Kidney glomerular epithelial cell (primary cell): Measurements from ENCODE around the gene CMTM7.
A peak's percentile ranks its signal among the peaks of the same experiment; 100 is the strongest.
"Not testable (repeated sequence)": the region's sequence is repeated elsewhere in the genome, so short reads cannot be mapped to it uniquely, and the experiment has no call there.

Experiments used
- DNase-seq: peaks from one replicate; lab custom pipeline; 2025; lab: John Stamatoyannopoulos, UW

Gene CMTM7

DNA sequence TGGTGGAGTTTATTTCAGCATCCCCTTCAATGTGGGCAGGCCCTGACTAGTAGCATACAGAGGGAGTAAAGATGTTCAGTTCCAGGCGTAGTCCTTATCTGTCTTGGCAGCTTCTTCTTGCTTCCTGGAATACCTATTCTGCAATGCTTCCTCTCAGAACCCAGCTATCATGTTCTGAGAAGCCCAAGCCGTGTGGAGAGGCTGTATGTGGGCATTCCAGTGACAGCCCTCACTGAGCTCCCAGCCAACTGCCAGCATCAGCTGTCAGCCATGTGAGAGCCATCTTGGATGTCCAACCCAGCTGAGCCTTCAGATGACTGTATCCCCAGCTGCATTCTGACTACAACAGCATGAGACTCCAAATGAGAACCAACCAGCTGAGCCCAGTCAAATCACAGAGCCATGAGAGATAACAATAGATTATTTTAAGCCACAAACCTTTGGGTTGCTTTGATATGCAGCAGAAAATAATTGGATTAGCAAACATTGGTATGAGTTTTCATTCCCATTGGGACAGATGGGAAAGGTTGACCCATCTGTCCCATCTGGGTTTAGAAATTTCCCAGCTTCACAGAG, 8.4 kb upstream of the CMTM7 start:
- DNase-seq: no peak

- peak; percentile 82 for DNase-seq
These were observed 6.7 kb upstream of the CMTM7 start for GRCh38 chr3:32384938-32385337.

DNA sequence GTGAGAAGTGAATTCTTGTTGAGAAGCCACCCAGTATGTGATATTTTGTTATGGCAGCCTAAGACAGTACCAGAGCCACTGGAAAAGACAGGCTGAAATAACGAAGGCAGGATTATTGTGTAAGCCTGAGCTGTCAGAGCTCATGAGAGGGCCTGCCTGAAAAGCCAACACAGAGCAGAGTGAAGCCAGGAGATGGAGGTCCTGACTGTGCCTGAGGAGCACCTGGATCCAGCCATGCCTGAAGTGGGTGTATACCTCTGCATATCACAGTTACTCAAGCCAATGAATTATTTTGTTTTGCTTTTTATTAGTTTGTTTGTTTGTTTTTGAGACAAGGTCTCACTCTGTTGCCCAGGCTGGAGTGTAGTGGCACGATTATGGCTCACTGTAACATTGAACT, 4.1 kb upstream of the CMTM7 start:
- no peak for DNase-seq

- DNase-seq: not testable (repeated sequence)
These were observed 2.1 kb upstream of the CMTM7 start for GRCh38 chr3:32389577-32389976.

DNA sequence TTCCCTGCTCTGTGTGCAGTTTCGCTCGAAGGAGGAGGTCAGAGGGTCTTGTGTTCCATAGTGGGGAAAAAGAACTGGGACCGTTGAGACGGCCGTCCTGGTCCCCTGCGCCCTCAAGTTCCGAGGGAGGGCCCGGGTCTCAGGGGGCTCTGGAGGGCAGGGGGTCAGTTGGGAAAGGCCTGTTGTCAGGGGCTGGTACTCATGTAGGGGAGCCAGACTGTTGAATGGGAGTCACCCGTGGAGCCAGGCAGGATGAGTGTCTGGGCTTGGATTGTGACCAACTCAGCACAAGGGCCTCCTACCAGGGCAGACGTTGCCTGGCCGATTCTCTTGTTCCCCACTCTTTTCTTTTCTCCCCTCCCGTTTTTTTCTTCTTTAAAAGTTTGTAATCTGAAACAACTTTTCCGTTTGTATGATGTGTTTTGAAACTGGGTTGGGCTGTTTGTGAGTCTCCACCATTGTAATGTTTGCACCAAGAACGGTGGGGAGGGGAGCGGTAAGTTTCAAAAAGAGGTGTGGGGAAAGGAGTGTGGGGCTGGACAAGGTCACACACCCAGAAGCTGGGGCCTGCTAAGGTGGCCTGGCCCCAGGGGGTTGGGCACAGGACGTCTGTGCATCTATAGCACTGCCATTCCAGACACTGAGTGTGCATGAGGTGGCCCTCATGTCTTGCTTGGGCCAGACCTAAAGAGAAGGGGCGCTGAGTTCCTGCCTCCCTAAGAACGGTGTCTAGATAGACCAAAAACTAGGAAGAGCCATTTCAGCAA, 1.1 kb downstream of the CMTM7 start:
- DNase-seq: peak; percentile 46

DNA sequence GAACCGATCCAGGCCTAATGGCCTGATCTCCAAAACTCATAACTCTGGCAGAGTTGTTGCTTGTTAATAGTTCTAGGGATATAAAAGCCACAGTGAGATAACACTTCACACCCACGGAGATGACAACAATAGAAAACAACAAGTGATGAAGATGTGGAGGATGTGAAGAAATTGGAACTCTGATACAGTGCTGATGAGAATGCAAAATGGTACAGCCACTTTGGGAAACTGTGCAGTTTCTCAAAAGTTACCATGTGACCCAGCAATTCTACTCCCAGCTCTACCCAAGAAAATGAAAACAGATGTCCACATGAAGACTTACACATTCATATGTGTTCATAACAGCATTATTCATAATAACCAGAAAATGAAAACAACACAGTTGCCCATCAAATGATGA, 3.8 kb downstream of the CMTM7 start:
- no peak for DNase-seq

GRCh38 chr3:32397941-32398340, 6.3 kb downstream of the CMTM7 start:
- DNase-seq: no peak

DNA sequence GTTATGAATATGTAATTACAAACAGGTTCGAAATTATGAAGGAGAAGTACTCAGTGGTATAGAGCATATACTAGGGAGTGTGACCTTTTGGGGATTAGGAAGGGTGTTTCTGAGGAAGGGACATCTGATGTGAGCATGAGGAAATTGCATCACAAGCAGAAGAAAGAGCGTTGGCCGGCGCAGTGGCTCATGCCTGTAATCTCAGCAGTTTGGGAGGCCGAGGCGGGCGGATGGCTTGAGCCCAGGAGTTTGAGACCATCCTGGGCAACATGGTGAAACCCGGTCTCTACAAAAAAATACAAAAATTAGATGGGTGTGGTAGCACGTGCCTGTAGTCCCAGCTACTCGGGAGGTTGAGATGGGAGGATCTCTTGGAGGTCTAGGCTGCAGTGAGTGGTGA, 6.9 kb downstream of the CMTM7 start:
- DNase-seq: no peak

- peak; percentile 17 for DNase-seq
These were observed 7.5 kb downstream of the CMTM7 start for GRCh38 chr3:32399030-32399620.

- peak; percentile 17 for DNase-seq
These were observed 9.5 kb downstream of the CMTM7 start for GRCh38 chr3:32401126-32401525.

DNA sequence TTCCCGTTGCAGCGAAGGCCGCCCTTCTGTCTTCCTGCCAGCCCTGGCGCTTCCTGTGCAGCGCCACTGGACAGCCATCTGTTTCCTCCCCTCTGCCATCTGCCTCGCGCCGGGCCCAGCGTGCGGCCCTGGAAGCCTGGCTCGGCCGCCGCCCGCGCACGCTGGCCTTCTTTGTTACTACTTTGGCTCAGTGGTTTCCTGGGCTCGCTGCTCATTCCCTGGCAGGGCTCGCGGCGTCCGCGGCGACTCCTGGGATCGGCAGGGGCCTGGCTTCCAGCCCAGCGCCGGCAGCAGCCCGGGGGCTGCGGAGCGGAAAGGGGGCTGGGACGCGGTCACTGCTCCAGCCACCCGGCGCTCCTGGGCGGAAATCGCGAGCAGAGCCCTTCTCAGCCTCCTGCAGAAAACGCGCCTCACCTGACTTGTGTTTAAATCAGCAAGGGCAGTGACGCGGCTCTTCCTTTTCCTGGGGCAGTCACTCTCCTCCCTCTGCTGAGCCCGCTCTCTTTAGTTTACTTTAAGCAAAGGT, 10.0 kb downstream of the CMTM7 start:
- peak; percentile 67 for DNase-seq

DNA sequence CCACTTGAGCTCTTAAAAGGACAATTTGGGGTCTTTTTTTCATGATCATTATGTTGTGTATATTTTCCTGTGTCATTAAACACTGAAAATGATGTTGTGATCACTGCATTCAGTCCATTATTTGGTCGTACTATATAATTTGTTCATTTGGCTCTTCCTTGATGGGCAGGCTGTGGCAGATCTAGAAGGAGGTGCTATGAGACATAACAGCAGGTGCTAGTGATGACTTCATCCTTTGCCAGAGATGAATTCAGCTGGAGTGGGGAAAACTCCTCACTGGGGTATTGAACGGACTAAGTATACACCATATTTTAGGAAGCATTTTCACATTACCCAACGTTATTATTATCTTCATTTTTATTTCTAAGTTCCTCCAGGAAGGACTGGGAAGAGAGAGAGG, 12.0 kb downstream of the CMTM7 start:
- DNase-seq: no peak

- DNase-seq: no peak
These were observed 13.1 kb downstream of the CMTM7 start for GRCh38 chr3:32404714-32405113.

GRCh38 chr3:32405155-32405554, 13.5 kb downstream of the CMTM7 start:
- no peak for DNase-seq

DNA sequence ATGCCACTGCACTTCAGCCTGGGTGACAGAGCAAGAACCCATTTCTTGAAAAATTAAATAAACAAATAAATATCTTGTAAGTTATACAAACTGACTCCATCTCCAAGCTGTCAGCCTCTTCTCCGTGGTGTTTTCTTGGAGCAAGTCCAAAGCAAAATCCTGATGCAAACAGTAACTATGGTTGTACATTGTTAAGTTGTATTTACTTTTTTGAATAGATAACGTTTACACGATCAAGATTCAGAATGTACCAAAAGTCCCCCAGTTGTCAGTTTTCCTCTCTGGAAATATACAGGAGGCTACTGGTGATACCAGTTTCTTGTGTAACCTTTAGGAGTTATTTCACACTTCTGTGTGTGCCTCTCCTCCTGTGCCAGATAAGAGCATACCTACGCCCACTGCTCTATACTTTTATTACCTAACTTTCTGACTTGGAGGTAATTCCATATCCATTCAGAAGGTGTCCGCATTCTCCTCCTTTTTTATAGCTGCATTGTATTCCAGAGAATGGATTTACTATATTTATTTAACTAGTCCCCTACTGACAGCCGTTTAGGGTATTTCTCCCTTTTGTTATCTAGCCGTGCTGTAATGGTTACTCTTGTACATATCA, 14.2 kb downstream of the CMTM7 start:
- no peak for DNase-seq

DNA sequence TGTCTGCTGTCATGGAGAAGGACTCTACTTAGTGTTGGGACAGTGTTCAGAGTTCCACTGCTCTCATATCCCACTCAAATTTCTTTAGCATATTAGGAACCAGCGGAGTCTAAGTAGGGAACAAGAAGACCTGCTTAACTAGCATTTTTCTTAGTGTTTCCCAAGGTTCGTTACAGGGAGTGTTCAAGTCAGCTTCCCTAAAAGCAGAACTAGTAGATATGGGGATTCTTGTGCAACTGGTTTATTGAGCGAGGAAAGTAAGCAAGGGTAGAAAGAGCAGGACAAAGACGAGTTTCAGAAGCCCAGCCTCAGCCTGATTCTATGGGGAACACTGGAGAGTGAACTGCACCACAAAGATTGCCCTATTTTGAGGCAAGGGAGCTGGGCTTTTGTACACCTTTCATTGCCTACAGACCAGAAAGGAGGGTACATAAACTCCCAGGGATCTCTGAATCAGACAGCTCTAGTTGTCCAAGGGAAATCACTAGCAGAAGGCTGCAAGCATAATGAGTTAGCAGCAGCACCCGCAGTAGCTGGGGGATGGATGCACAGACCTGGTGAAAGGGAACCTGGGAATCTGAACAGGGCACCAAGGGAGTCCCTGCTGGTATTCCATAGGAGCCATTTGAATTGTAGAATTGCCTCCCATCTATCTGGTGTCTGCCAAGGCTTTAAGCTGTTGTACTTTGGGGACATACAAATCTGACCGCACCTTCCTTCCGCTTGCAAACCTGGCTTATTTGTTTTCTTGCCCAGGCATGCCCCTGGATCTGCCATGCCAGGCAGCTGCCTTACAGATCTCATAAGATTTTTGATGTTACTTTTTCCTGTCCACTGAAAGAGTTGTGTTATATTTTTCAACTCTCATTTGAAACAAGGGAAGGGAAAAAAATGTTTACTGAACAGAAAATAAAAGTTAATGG, 15.1 kb downstream of the CMTM7 start:
- DNase-seq: no peak

DNA sequence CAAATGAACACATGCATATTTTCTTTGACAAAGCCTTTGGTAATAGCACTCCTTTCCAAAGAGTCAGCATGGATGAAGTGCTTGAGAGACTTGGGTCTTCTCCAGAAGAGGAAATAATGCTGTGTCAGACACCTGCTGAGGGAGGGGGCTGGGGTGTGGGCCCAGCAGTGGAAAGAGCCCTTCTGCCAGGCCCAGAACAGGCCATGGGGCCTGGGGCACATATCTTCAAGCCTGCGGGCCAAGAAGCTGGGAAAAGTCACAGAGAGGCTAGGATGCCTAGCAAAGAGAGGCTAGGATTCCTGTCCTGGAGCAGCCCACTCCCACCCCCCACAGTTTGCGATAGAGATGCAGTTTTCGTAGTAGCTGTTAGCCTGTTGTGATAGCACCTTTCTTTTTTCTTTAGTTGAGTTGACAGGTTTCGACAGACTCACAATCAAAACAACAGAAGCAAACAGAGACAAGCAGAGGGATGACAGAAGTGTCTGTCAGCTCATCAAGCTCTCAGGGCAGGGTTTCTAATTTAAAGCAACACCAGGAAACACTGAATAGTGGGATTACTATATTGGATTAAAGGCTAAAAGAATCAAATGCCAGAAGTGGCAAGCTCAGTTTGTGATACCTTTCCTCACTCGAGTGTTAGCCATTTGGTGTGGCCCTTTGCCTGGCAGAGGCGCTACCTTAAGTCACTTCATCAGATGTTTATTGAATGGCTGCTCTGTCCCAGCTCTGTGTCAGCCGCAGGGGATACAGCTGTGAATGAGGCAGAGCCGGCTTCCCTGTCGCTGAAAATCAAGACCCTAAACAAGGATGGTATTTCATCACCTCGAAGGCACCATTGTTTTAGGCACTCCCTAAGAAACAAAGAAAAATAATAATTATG, 19.0 kb downstream of the CMTM7 start:
- DNase-seq: no peak

DNA sequence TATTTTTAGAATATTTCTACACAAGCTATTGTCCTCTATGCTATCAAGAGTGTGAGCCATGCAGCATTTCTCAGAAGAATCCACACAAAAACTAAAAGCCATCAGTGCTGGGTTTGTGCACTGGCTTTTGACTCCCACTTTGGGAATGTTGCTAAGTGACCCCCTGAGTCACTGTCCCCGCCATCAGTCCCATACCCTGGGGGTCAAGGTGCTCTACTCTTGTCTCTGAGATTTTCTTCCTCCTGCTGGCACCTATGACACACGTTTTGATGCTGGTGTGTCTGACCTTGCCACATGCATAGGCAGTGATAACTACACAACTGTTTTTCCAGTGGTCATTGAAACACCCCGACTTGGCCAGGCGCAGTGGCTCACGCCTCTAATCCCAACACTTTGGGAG, 19.8 kb downstream of the CMTM7 start:
- no peak for DNase-seq

GRCh38 chr3:32412887-32413286, 21.2 kb downstream of the CMTM7 start:
- no peak for DNase-seq

- no peak for DNase-seq
These were observed 22.3 kb downstream of the CMTM7 start for GRCh38 chr3:32413845-32414521.
